ENCODE measurements around the gene EPO. TPM values are rescaled to one million over a fixed set of nuclear protein-coding genes. Genes with fewer than 3 reads are reported as not detected.
"Not testable (repeated sequence)": the region's sequence is repeated elsewhere in the genome, so short reads cannot be mapped to it uniquely, and the experiment has no call there.

Gene EPO
- total RNA-seq, 1 donor from 2014 or later = not detected

DNA sequence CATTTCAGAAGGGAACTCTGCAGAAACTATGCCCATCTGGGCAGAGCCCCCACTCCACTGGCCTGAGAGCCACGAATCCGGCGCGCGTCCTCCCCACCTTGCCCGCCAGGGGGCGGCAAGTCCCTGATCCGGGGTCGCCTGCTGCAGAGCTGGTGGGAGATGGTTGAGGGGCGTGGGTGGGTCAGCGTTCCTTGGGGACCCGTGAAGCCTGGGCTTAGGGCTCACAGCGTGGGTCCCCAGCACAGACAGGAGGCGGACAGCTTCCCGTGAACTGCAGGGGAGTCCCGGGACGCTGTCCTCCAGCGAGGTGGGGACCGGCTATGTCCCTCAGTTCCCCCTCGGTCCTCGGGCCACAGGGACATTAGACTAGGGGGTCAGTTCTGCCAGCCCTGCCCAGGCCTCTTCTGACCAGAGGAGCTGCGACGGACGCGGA lies 14.9 kb upstream of the EPO start:
- peak; percentile 89 for DNase-seq

DNA sequence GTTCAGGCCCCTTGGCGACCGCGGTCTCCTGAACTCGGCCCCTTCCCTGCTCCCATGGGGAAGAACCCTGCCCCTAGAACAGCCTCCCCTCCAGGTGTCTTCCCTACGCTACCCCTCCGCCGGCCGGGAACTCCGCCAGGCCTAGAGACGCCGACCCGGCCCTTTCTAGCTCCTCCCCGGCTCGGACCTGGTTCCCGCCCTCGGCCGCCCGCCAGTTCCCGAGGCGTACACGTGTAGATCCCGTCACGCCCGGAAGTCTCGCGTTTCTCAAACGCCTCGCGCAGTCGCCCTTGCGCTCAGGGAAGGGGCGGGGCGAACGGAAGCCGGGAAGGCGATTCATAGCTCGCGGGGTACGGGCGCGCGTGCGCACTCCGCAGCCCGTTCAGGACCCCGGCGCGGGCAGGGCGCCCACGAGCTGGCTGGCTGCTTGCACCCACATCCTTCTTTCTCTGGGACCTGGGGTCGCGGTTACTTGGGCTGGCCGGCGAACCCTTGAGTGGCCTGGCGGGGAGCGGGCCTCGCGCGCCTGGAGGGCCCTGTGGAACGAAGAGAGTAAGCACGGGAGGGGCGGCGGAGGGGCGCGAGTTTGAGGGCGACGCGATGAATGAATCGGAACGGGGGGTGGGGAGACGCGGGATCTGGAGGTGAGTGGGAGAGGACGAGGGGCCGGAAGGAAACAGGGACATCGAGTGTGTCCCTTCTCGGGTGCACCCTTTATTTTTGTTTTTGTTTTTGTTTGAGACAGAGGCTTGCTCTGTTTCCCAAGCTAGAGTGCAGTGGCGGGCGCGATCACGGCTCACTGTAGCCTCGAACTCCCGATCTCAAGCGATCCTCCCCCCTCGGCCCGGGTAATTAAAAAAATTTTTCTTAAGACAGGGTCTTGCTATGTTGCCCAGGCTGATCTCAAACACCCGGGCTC lies 14.3 kb upstream of the EPO start, which contains the start of gene POP7:
Gene POP7 (plus strand): TSS at position 369 of the 919 bp plus-strand sequence. CDS start 710 bp downstream, outside the sequence.
- peak; percentile 99 for DNase-seq

DNA sequence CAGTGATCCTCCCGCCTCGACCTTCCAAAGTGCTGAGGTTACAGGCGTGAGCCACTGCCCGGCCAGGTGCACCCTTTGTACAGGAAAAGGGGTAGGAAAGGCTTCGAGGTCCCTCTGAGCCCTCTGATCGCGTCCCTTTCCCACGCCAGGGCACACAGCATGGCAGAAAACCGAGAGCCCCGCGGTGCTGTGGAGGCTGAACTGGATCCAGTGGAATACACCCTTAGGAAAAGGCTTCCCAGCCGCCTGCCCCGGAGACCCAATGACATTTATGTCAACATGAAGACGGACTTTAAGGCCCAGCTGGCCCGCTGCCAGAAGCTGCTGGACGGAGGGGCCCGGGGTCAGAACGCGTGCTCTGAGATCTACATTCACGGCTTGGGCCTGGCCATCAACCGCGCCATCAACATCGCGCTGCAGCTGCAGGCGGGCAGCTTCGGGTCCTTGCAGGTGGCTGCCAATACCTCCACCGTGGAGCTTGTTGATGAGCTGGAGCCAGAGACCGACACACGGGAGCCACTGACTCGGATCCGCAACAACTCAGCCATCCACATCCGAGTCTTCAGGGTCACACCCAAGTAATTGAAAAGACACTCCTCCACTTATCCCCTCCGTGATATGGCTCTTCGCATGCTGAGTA lies 13.5 kb upstream of the EPO start:
- DNase-seq = no peak

DNA sequence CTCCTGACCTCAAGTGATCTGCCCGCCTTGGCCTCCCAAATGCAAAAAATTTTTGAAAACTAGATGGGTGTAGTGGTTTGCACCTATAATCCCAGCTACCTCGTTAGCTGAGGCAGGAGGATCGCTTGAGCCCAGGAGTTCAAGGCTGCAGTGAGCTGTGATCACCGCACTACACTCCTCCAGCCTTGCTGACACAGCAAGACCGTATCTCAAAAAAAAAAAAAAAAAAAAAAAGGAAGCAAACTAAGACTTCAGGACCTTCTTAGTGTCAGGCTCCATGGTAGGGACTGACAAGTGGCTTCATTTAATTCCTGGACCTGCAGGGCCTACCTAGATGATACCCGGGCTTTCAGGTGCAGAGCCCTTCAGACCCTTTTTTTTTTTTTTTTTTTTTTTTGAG lies 11.9 kb upstream of the EPO start:
- no peak for DNase-seq

DNA sequence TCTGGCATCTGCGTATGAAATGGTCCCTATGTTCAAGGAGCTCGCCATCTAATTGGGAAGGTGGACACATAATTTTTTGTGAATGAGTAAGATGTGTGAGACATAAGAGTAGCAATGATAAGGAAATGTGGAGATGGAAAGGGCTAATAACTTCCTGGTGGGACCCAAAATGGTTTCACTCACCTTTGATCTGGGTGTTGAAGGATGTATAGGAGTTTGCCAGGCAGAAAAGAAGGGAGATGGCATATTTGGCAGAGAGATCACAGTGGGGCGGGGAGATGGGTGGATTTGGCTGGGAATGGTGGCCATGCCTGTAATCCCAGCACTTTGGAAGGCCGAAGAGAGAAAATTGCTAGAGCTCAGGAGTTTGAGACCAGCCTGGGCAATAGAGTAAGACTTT lies 9.8 kb upstream of the EPO start:
- no peak for DNase-seq

DNA sequence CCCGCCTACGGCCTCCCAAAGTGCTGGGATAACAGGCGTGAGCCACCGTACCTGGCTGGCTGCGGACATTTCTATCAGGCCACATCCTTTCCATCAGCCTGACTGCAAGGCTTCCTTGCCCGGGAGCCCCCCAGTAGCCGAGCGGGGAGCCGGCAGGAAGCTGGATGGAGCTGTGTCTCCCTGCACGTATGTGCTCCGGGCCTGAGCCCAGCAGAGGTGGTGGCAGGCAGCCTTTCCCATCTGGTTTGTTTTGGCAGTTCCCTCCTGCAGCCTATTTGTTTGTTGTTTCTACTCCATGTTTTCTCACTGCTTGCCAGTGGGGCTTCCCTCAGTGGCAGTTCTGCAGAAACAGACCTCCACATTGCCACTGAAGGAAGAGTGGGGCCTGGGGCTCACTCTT lies 8.9 kb upstream of the EPO start:
- DNase-seq = peak; percentile 44

DNA sequence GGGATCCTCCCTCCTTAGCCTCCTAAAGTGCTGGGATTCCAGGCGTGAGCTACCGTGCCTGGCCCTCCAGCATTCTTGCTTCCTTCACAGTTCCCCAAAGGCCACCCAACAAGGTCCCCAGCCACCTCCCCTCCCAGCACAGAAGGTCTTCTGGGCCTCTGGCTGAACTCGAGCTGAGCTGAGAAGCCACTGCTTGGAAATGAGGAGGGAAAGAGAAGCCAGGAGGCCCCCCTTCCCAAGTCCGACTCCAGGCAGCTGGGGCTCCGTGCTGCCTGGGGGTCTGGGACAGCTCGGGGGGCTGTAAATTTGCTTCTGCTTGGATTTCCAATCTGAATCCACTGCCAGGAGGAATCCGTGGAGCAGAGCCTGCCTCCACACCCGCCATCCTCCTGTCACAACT lies 5.5 kb upstream of the EPO start:
- DNase-seq = no peak

DNA sequence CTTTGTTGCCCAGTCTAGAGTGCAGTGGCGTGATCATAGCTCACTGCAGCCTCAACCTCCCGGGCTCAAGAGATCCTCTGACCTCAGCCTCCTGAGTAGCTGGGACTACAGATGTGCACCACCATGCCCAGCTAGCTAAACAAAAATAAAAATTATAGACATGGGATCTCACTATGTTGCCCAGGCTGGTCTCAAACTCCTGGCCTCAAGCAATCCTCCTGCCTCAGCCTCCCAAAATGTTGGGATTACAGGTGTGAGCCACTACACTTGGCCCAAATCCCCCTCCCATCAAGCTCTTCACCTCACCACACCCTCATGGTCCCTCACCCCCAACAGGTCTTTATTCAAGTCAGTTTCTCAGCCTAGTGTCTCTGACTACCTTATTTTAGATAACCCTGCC lies 3.2 kb upstream of the EPO start:
- DNase-seq = not testable (repeated sequence)

DNA sequence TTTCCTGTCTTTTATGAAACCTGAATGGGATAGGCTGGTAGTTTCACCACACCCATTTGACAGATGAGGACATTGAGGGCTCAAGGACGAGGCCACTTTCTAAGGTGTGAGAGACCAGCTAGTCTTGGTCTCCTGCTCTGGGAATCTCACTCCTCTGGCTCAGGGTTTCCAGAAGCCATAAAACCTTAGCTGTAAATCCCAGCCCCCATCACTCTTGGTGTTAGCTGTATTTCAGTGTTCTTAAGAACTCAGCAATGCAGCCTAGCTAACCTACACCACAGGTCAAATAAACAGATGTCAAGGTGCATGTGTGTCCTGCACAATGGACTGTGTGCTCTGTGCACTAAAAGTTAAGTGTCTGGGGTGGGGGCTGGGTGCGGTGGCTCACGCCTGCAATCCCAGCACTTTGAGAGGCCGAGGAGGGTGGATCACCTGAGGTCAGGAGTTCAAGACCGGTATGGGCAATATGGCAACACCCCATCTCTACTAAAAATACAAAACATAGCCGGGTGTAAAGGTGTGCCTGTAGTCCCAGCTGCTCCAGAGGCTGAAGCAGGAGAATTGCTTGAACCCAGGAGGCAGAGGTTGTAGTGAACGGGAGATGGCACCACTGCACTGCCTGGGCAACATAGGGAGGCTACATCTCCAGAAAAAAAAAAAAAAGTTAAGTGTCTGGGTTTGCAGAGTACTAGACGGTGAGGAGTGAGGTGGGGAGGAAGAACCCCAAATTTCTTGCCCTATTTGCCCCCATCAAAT lies 567 bp upstream of the EPO start:
- no peak for DNase-seq

DNA sequence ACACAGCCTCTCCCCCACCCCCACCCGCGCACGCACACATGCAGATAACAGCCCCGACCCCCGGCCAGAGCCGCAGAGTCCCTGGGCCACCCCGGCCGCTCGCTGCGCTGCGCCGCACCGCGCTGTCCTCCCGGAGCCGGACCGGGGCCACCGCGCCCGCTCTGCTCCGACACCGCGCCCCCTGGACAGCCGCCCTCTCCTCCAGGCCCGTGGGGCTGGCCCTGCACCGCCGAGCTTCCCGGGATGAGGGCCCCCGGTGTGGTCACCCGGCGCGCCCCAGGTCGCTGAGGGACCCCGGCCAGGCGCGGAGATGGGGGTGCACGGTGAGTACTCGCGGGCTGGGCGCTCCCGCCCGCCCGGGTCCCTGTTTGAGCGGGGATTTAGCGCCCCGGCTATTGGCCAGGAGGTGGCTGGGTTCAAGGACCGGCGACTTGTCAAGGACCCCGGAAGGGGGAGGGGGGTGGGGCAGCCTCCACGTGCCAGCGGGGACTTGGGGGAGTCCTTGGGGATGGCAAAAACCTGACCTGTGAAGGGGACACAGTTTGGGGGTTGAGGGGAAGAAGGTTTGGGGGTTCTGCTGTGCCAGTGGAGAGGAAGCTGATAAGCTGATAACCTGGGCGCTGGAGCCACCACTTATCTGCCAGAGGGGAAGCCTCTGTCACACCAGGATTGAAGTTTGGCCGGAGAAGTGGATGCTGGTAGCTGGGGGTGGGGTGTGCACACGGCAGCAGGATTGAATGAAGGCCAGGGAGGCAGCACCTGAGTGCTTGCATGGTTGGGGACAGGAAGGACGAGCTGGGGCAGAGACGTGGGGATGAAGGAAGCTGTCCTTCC lies 620 bp downstream of the EPO start:
- no peak for DNase-seq

DNA sequence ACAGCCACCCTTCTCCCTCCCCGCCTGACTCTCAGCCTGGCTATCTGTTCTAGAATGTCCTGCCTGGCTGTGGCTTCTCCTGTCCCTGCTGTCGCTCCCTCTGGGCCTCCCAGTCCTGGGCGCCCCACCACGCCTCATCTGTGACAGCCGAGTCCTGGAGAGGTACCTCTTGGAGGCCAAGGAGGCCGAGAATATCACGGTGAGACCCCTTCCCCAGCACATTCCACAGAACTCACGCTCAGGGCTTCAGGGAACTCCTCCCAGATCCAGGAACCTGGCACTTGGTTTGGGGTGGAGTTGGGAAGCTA lies 1.2 kb downstream of the EPO start:
- no peak for DNase-seq

DNA sequence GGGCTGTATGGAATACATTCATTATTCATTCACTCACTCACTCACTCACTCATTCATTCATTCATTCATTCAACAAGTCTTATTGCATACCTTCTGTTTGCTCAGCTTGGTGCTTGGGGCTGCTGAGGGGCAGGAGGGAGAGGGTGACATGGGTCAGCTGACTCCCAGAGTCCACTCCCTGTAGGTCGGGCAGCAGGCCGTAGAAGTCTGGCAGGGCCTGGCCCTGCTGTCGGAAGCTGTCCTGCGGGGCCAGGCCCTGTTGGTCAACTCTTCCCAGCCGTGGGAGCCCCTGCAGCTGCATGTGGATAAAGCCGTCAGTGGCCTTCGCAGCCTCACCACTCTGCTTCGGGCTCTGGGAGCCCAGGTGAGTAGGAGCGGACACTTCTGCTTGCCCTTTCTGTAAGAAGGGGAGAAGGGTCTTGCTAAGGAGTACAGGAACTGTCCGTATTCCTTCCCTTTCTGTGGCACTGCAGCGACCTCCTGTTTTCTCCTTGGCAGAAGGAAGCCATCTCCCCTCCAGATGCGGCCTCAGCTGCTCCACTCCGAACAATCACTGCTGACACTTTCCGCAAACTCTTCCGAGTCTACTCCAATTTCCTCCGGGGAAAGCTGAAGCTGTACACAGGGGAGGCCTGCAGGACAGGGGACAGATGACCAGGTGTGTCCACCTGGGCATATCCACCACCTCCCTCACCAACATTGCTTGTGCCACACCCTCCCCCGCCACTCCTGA lies 2.4 kb downstream of the EPO start:
- DNase-seq = no peak

DNA sequence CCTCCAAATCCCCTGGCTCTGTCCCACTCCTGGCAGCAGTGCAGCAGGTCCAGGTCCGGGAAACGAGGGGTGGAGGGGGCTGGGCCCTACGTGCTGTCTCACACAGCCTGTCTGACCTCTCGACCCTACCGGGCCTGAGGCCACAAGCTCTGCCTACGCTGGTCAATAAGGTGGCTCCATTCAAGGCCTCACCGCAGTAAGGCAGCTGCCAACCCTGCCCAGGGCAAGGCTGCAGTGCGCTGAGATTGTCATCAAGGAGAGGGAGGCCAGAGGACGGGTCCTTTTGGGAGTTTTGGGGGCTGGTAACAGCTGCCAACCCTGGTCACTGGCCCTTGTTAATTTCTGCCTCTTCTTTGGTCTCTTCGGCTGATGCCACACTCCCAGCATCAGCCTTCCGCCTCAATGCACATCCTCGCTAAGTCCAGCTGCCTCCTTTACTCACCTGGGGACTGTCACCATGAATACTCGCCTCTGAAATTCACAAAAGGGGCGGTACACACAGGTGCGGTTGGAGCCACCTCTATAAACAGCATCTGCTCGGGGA lies 3.5 kb downstream of the EPO start:
- no peak for DNase-seq

DNA sequence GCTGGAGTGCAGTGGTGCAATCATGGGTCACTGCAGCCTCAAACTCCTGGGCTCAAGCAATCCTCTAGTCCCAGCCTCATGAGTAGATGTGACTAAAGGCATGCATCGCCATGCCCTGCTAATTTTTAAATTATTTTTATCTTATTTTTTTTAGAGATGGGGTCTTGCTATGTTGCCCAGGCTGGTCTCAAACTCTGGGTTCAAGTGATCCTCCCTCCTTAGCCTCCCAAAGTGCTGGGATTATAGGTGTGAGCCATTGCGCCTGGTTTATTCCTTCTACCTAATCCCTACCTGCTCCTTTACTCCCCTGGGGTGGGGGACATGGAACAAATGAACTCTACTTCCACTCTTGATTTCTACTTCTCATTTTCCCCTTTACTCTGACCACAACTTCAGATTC lies 4.1 kb downstream of the EPO start:
- not testable (repeated sequence) for DNase-seq

DNA sequence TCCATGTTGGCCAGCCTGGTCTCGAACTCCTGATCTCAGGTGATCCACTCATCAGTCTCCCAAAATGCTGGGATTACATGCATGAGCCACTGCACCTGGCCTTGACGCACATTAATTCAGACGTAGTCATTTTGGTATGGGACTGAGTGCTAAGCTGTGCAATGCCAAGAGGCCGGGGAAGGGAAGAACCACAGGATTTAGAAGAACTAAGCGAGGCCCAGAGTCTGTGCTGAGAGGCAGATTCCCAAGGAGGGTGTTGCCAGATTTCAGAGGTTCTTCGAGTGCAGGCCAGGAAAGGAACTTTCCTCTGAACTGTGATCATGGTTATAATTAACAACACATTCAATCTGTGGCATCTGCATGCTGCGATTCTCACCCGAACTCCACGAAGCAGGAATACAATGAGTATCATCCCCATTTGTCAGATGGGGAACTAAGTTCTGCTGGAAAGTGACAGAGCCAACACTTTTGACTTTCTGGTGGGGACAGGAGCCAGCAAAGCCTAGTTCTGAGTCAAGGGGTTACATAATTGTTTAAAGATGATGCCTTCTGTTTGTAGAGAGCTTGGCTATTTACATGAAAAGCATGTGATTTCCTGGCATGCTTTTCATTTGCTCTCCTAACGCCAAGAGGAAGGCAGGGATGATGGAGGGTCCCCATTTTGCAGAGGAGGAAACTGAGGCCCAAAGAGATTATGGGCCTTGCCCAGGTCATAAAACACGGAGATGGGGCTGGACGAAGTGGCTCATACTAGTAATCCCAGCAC lies 6.9 kb downstream of the EPO start:
- peak; percentile 87 for DNase-seq

DNA sequence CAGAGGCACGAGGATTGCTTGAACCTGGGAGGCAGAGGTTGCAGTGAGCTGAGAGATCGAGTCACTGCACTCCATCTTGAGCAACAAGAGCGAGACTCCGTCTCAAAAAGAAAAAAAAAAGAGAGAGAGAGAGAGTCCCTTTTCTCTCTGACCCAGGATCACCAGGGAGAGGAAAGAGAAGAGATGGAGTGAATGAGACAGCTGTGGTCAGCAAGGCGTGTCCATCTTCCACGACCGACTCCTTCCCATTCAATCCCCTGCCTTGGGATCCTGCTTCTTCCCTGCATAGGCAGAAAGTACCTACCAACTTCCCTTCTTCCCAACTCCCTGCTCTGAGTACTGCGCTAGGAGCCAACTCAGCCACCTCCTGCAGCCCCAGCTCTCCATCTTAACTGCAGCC lies 7.9 kb downstream of the EPO start:
- DNase-seq = no peak

DNA sequence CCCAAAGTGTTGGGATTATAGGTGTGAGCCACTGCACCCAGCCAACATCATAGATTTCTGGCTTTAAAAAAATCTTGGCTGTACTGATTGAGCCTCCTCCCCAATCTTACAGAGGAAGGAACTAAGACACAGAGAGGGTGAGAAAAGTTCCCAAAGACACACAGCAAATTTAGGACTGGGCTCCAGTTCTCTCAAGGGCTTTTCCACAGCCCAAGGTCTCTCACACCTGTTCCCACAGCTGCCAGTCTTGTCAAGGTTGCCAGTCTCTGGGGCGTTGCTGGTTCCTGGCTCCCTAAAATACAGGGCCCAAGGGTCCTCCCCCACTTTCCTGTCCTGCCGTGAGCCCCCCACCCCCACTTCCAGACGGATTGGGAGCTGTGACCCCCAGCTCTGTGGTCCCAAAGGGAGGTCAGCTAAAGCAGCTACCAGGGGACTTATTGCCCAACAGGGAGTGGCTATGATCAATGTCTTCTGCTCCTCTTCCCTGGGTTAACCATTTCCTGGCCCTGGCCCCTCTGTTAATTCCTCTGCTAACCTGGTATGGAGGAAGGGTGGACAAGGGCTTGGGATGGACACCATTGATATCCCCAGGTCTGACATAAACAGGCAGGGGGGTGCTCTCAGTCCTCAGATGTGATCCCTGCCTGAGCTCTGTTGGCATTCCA lies 10.0 kb downstream of the EPO start:
- no peak for DNase-seq

DNA sequence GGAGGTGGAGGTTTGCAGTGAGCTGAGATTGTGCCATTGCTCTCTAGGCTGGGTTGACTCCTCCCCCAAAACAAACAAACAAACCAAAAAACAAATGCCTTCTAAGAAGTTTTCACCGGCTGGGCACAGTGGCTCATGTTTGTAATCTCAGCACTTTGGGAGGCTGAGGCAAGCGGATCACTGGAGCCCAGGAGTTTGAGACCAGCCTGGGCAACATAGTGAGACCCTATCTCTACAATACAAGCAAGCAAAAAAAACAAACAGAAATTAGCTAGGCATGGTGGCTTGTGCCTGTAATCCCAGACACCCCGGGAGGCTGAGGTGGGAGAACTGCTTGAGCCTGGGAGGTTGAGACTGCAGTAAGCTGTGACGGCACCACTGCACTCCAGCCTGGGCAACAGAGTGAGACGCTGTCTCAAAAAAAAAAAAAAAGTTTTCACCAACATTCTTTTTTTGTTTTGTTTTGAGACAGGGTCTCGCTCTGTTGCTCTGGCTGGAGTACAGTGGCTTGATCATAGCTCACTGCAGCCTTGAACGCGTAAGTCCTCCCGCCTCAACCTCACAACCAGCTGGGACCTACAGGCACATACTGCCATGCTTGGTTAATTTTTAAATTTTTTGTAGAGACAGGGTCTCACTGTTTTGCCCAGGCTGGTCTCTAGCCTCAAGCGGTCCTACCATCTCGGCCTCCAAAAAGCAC lies 11.8 kb downstream of the EPO start:
- no peak for DNase-seq

DNA sequence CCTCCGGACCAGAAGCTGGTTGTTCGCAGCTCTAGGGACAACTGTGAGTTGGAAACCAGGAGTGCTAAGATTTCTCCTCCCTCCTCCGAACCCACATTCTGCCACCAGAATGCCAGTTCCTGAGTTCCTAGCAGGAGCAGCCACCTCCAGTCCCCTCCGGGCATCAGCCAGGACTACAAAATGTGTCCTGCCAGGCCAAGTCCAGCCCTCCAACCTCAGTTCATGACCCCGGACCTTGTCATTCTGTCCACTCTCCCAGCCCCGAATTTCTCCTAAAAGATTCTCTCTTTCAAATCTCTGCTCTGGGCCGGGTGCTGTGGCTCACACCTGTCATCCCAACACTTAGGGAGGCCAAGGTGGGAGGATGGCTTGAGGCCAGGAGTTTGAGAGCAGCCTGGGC lies 15.5 kb downstream of the EPO start:
- DNase-seq = no peak

Measured in tongue (tissue), 2 donors.